HEK293T (cell line): ENCODE results near the gene SIPA1L3.

Source experiments
- CTCF ChIA-PET: fragments of 350-600 bp; formaldehyde crosslinking; extraction: SDS; loops from one replicate; lab custom pipeline; 2021; ENCODE audit warnings: antibody characterized with exemption, inconsistent platforms; lab: Yijun Ruan, JAX
- POLR2A ChIA-PET: fragments of 350-600 bp; formaldehyde crosslinking; extraction: SDS; loops from one replicate; lab custom pipeline; 2020; ENCODE audit warnings: antibody characterized with exemption, inconsistent platforms; lab: Yijun Ruan, JAX
- DNase-seq: peaks from one replicate; pipeline ENCODE4 v3.0.0; 2012; ENCODE audit warnings: mixed read lengths; ENCODE audit errors: extremely low spot score
- ARNT ChIP-seq: fragments of 450-650 bp; IDR thresholded peaks from 2 replicates; pipeline ENCODE4 v1.6.1; 2017; ENCODE audit warnings: mild to moderate bottlenecking
- BHLHE40 ChIP-seq: fragments of 450-650 bp; IDR thresholded peaks from 2 replicates; pipeline ENCODE4 v1.6.1; 2016; ENCODE audit warnings: mild to moderate bottlenecking, moderate library complexity, borderline replicate concordance
- CTBP1 ChIP-seq: fragments of 450-650 bp; IDR thresholded peaks from 2 replicates; pipeline ENCODE4 v1.6.1; 2016; ENCODE audit warnings: borderline replicate concordance
- ELF4 ChIP-seq: fragments of 450-650 bp; IDR thresholded peaks from 2 replicates; pipeline ENCODE4 v1.6.1; 2017; ENCODE audit warnings: antibody characterized with exemption
- FOXA1 ChIP-seq: fragments of 450-650 bp; IDR thresholded peaks from 2 replicates; pipeline ENCODE4 v1.6.1; 2016; ENCODE audit warnings: mild to moderate bottlenecking
- FOXK2 ChIP-seq: fragments of 450-650 bp; IDR thresholded peaks from 2 replicates; pipeline ENCODE4 v1.6.1; 2016; ENCODE audit warnings: mild to moderate bottlenecking
- FOXM1 ChIP-seq: fragments of 450-650 bp; IDR thresholded peaks from 2 replicates; pipeline ENCODE4 v1.6.1; 2017; ENCODE audit warnings: mild to moderate bottlenecking, borderline replicate concordance
- HDGF ChIP-seq: fragments of 450-650 bp; IDR thresholded peaks from 2 replicates; pipeline ENCODE4 v1.6.1; 2017; ENCODE audit warnings: antibody characterized with exemption, borderline replicate concordance
- L3MBTL2 ChIP-seq: fragments of 450-650 bp; conservative IDR thresholded peaks from 2 replicates; pipeline ENCODE4 v1.6.1; 2016; ENCODE audit warnings: mild to moderate bottlenecking
- LEF1 ChIP-seq: fragments of 450-650 bp; IDR thresholded peaks from 2 replicates; pipeline ENCODE4 v1.6.1; 2017; ENCODE audit warnings: mild to moderate bottlenecking, borderline replicate concordance
- NFRKB ChIP-seq: fragments of 450-650 bp; IDR thresholded peaks from 2 replicates; pipeline ENCODE4 v1.6.1; 2016; ENCODE audit warnings: mild to moderate bottlenecking, moderate library complexity
- SP1 ChIP-seq: fragments of 450-650 bp; IDR thresholded peaks from 2 replicates; pipeline ENCODE4 v1.6.1; 2017
- SUZ12 ChIP-seq: fragments of 450-650 bp; IDR thresholded peaks from 2 replicates; pipeline ENCODE4 v1.6.1; 2016; ENCODE audit warnings: mild to moderate bottlenecking
- TARDBP ChIP-seq: fragments of 450-650 bp; IDR thresholded peaks from 2 replicates; pipeline ENCODE4 v1.6.1; 2016
- ZNF384 ChIP-seq: fragments of 450-650 bp; IDR thresholded peaks from 2 replicates; pipeline ENCODE4 v1.6.1; 2016
- TF ChIP-seq, protein P1 (sequence below): fragments of 450-650 bp; IDR thresholded peaks from 2 replicates; pipeline ENCODE4 v1.6.1; 2016

SIPA1L3 gene

GRCh38 chr19:37933937-37934358 lies 26.9 kb downstream of the SIPA1L3 start:
- ChIA-PET CTCF (interaction anchor here (0.7 to 0.9 kb wide), 2 partner anchors 11 to 425 kb away, joined by 3 to 4 read pairs; no protein-coding TSS in a partner anchor), POLR2A (interaction anchor here (0.7 to 1.1 kb wide), 2 partner anchors 27 to 70 kb away, joined by 6 to 8 read pairs; partner anchors contain the start of genes SIPA1L3 and WDR87)
- DNase-seq = peak; percentile 38
- TF ChIP-seq SUZ12 = no peak
- no peak for TF ChIP-seq FOXM1
- no peak for TF ChIP-seq BHLHE40
- TF ChIP-seq FOXA1 = no peak
- TF ChIP-seq ZNF384 = no peak
- TF ChIP-seq, protein P1, sequence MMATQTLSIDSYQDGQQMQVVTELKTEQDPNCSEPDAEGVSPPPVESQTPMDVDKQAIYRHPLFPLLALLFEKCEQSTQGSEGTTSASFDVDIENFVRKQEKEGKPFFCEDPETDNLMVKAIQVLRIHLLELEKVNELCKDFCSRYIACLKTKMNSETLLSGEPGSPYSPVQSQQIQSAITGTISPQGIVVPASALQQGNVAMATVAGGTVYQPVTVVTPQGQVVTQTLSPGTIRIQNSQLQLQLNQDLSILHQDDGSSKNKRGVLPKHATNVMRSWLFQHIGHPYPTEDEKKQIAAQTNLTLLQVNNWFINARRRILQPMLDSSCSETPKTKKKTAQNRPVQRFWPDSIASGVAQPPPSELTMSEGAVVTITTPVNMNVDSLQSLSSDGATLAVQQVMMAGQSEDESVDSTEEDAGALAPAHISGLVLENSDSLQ = peak; percentile 72

- ChIA-PET CTCF (no interaction called here), POLR2A (no interaction called here)
- DNase-seq = no peak
- no peak for TF ChIP-seq FOXM1
- TF ChIP-seq, protein P1 = no peak
- TF ChIP-seq CTBP1 = no peak
- no peak for TF ChIP-seq SP1
- TF ChIP-seq TARDBP = no peak
- no peak for TF ChIP-seq FOXA1
- no peak for TF ChIP-seq ELF4
- TF ChIP-seq NFRKB = no peak
Observed at GRCh38 chr19:37935341-37935740, 28.3 kb downstream of the SIPA1L3 start.

- DNase-seq = no peak
- TF ChIP-seq, protein P1 = no peak
- TF ChIP-seq BHLHE40 (no peak), FOXK2 (no peak), SUZ12 (no peak), SP1 (no peak), LEF1 (no peak), TARDBP (no peak), ELF4 (no peak), NFRKB (no peak), L3MBTL2 (no peak), ZNF384 (no peak), FOXA1 (no peak), HDGF (no peak), CTBP1 (no peak), FOXM1 (no peak), ARNT (no peak)
- ChIA-PET POLR2A (no interaction called here), CTCF (no interaction called here)
Observed at GRCh38 chr19:37936166-37936565, 29.2 kb downstream of the SIPA1L3 start.

- DNase-seq = no peak
- ChIA-PET CTCF (no interaction called here), POLR2A (no interaction called here)
- TF ChIP-seq NFRKB = no peak
- TF ChIP-seq, protein P1 = no peak
- no peak for TF ChIP-seq LEF1
Observed at GRCh38 chr19:37936886-37937285, 29.9 kb downstream of the SIPA1L3 start.

DNA sequence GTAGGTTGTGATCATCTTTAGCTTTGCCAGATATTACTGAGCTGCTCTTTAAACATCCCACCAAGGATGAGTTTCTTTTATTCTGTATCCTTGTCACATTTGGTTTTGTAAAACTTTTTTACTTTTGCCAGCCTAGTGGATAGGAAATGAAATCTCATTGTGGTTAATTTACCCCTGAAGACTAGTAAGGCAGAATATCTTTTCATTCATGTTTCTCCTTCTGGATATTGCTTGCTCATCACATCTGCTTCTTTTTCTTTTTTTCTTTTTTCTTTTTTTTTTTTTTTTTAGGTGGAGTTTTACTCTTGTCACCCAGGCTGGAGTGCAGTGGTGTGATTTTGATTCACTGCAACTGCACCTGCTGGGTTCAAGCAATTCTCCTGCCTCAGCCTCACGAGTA lies 31.3 kb downstream of the SIPA1L3 start:
- CTCF ChIA-PET = no interaction called here
- TF ChIP-seq CTBP1 = no peak
- TF ChIP-seq ELF4 = no peak
- TF ChIP-seq SUZ12 = no peak
- no peak for TF ChIP-seq FOXA1
- TF ChIP-seq FOXK2 = no peak
- no peak for TF ChIP-seq L3MBTL2
- TF ChIP-seq LEF1 = no peak
- TF ChIP-seq, protein P1 = no peak
- no peak for TF ChIP-seq TARDBP
- TF ChIP-seq ZNF384 = no peak
- no peak for TF ChIP-seq ARNT
- no peak for TF ChIP-seq NFRKB
- POLR2A ChIA-PET = interaction anchor here (1.5 kb wide), 1 partner anchor 66 kb away, joined by 3 read pairs; no protein-coding TSS in a partner anchor
- DNase-seq = no peak
